LNCaP clone FGC (cell line): ENCODE data around the gene NDUFS5.

Experiments used
- DNase-seq: peaks from one replicate; pipeline ENCODE4 v3.0.0-alpha.2; 2011; ENCODE audit warnings: low read depth
- H3K4me3 ChIP-seq: 2 replicates; pipeline ENCODE4 v1.5.1; 2011; ENCODE audit warnings: mild to moderate bottlenecking, low read depth, low read length, control low read depth
- TF ChIP-seq, protein P1 (sequence below): IDR thresholded peaks from 2 replicates; pipeline ENCODE4 v1.5.1; 2012; ENCODE audit warnings: mild to moderate bottlenecking; ENCODE audit not compliant: control insufficient read depth, insufficient read depth; ENCODE audit errors: extremely low read depth

NDUFS5 gene

DNA sequence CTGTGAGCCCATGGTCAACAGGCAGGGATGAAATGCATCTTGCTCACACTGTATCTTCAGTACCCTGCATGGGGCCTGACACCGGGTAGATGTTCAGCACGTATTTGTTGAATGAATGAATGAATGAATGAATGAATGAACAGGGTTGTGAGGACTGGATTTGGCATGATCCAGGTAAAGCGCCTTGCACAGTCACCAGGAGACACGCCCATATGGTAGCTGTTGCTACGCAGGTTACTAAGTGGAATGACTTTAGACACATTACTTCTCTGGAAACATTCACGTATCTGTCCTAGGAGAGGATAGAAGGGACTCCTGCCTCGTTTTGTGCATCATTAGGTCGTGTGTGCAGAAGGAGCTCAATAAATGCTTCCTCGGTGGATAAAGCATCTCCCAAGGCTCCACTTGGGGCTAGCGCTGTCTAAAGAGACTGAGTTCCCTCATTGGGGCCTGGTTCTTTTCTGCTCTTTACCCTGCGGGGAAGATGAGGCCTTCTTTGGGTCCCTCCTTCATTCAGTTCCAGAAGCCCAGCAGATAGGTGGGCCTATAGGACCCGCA is 54.2 kb downstream of the NDUFS5 start:
- DNase-seq = no peak
- no peak overlapping the region for H3K4me3 ChIP-seq
- TF ChIP-seq, protein P1, sequence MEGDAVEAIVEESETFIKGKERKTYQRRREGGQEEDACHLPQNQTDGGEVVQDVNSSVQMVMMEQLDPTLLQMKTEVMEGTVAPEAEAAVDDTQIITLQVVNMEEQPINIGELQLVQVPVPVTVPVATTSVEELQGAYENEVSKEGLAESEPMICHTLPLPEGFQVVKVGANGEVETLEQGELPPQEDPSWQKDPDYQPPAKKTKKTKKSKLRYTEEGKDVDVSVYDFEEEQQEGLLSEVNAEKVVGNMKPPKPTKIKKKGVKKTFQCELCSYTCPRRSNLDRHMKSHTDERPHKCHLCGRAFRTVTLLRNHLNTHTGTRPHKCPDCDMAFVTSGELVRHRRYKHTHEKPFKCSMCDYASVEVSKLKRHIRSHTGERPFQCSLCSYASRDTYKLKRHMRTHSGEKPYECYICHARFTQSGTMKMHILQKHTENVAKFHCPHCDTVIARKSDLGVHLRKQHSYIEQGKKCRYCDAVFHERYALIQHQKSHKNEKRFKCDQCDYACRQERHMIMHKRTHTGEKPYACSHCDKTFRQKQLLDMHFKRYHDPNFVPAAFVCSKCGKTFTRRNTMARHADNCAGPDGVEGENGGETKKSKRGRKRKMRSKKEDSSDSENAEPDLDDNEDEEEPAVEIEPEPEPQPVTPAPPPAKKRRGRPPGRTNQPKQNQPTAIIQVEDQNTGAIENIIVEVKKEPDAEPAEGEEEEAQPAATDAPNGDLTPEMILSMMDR = no peak

DNA sequence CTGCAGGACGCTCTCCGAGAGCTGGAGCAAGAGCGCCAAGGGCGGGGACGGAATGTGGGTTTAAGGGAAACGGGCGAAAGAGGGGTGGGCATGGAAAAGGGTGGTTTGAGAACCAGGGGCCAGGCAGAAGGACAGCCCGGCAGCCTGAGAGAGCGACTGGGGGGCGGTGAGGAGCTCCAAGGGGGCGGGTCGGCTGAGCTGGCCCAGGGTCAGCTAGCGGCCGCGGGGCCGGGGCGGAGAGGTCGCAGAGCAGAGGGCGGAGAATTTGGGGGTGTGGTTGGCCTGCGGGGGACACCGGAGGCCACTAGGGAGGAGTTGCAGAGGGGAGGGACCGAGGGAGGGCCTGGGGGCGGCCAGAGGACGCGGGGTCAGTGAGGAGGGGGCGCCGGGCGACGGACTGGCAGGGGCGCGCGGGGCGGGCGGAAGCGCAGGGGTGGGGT is 54.7 kb downstream of the NDUFS5 start:
- H3K4me3 ChIP-seq = no peak overlapping the region
- TF ChIP-seq, protein P1 = no peak
- no peak for DNase-seq

DNA sequence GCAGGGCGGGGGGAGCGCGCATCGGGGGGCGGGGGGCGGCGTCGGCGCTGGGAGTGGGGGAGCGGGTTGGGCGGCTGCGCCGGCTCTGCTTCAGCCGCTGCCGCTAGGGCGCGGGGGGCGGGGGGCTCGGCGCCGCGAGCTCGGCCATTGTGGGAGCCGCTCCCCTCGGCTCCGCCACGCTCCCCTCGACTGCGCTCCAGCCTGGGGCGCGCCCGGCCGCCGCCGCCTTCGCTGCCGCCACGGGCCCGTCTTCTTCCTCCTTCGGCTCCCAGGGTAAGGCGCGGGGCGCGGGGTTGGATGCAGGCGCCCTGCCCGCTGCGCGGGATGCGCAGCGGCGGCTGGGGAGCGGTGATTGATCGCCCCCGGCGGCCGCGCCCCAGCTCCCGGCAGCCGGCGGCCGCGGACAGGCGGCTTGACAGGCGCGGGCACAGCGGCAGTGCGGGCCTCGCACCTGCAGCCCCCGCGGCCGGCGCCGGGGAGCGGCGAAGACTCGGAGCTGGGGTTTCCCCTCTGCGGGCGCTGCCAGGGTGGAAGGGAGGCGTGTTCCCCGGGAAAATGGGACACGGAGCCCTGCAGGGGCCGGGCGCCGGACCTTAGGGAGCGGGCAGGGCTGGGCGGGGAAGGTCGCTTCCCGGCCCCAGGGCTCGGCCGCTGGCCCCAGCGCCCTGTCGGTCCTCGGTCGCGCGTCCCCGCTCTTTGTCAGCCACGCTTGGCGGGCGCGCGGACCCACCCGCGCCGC is 55.3 kb downstream of the NDUFS5 start:
- H3K4me3 ChIP-seq = 0 out of 2 replicates have a peak overlapping the region, but pooled peaks have one; percentile 26
- DNase-seq = no peak
- TF ChIP-seq, protein P1 = no peak

DNA sequence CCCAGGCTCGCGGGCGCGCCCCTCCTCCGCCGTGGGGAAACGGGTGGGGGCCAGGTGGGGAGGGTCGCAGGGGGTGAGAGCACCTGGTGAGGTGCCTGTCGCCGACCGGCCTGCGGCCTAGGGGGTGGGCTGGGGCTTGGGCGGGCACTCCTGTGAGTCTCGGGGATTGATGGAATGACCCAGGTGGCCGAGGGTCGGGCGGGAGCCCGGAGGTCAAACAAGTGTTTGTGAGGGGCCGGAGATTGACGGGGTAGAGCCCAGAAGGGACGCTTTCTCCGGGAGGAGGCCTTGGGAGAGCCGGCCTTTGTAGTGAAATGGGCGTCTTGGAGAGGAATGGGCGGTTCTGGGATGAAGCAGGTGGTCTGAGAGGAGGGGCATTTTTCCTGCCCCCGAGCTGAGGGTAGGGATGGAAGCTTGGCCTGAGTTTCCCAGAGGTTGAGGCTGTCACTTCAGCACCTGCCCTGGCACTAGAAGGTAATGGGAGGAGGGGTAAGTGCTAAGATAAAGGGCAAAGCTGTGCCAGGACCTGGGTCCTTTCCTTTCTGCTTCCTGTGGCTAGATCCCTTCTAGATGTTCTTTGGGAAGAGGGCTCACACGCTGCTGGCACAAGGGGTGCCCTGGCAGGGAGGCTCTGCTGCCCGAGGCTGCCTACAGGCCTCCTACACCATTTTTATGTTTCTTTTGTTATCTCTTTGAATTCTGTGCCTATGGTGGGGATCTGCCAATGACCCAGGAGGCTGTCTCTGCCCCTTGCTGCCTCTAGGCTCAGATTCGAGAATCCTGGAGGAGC is 56.1 kb downstream of the NDUFS5 start:
- TF ChIP-seq, protein P1 = no peak
- H3K4me3 ChIP-seq = no peak overlapping the region

DNA sequence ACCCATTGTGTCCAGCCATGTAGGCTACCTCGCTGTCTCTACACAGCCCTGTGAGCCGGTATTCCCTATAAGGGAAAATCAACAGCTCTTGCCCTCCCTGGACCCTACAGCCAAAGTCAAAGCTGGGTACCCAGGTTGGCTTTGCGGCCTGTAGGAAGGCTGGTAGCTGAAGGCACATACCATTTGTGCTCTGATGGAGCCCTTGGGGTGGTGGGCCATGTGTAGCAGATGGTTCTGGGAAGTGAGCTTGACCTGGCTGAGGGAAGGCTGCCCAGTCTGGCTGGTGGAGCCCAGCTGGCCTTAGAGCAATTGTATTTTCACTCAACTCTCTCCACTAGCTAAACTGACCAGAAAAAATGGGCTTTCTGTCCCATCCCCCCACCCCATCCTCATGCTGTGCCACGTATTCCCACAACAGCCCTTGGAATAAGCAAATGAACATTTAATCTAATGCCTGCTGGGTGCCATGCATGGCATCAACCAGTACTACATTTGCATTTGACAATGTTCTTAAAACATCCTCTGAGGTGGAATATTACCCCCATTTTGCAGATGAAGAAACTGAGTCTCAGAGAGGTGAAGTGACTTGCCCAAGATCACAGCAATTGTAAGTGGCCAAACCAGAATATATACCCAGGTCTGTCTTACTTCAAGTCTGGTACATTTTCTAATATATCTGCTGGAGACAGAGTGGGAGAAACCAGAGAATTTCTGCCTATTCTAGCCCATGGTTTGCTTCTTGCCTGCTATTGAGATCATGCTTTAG is 56.8 kb downstream of the NDUFS5 start:
- DNase-seq = no peak

More for the DNA sequence above, 56.1 kb downstream of the NDUFS5 start:
- no peak for DNase-seq

DNA sequence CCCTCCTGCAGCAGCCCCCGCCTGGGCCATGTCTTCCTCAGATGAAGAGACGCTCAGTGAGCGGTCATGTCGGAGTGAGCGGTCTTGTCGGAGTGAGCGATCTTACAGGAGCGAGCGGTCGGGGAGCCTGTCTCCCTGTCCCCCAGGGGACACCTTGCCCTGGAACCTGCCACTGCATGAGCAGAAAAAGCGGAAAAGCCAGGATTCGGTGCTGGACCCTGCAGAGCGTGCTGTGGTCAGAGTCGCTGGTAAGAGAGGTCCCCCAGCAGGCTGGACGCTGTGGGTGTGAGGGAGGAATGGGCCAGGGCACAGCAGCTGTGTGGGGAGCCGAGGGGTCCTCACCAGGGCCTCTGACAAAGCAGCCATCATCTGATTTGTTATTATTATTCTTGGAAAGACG is 58.0 kb downstream of the NDUFS5 start:
- H3K4me3 ChIP-seq = no peak overlapping the region
- no peak for DNase-seq
- TF ChIP-seq, protein P1 = no peak

More for the DNA sequence above, 56.8 kb downstream of the NDUFS5 start:
- TF ChIP-seq, protein P1 = no peak
- no peak overlapping the region for H3K4me3 ChIP-seq
